Measurements from ENCODE around the gene LCLAT1. TPM values are rescaled to one million over a fixed set of nuclear protein-coding genes. Genes with fewer than 3 reads are reported as not detected.

The LCLAT1 gene
- total RNA-seq, 4 donors from 2014 or later, result 24.9 to 62.9 (median 36.3) TPM

GRCh38 chr2:30625701-30626100 lies 178.7 kb downstream of the LCLAT1 start:
- intact Hi-C loops (cut with DNase I), result no loop called here
- Histone ChIP-seq H3K4me3 (no peak overlapping the region), H3K9me3 (no peaks in the 10 kb centered on the region), H3K27ac (replicated peaks in 1 of 4) (no peak overlapping the region), H3K27me3 (no peaks in the 10 kb centered on the region), H3K4me1 (no peaks in the 10 kb centered on the region), H3K36me3 (peaks cover 0 to 4% (median 0%) of the 10 kb centered on the region in 4 donors)
- WGBS, result 93% methylated on average over 3 of the region's 3 CpGs
- no peak for TF ChIP-seq POLR2A (IDR thresholded peaks at IDR 0.05; ENCODE audit: low read depth)
- no peak for TF ChIP-seq POLR2AphosphoS5 (IDR thresholded peaks at IDR 0.05)
- no peak for TF ChIP-seq CTCF (IDR thresholded peaks at IDR 0.05)
- no peak for TF ChIP-seq EP300 (IDR thresholded peaks at IDR 0.05)
- DNase-seq (ENCODE audit: extremely low spot score), result no peak

GRCh38 chr2:30626397-30626796 lies 179.4 kb downstream of the LCLAT1 start:
- WGBS, result 95% methylated on average over 2 of the region's 2 CpGs
- H3K36me3 ChIP-seq, result peaks cover 0 to 4% (median 0%) of the 10 kb centered on the region in 4 donors
- no peak for DNase-seq (ENCODE audit: extremely low spot score)
- no peaks in the 10 kb centered on the region for H3K4me1 ChIP-seq
- intact Hi-C loops (cut with DNase I), result no loop called here
- no peaks in the 10 kb centered on the region for H3K27me3 ChIP-seq
- H3K27ac ChIP-seq (replicated peaks in 1 of 4), result no peak overlapping the region
- TF ChIP-seq EP300 (IDR thresholded peaks at IDR 0.05) (no peak), CTCF (IDR thresholded peaks at IDR 0.05) (no peak), POLR2A (IDR thresholded peaks at IDR 0.05; ENCODE audit: low read depth) (no peak), POLR2AphosphoS5 (IDR thresholded peaks at IDR 0.05) (no peak)
- no peak overlapping the region for H3K4me3 ChIP-seq
- H3K9me3 ChIP-seq, result no peaks in the 10 kb centered on the region

GRCh38 chr2:30627151-30627550 lies 180.1 kb downstream of the LCLAT1 start:
- TF ChIP-seq POLR2A (IDR thresholded peaks at IDR 0.05; ENCODE audit: low read depth) (no peak), POLR2AphosphoS5 (IDR thresholded peaks at IDR 0.05) (no peak), EP300 (IDR thresholded peaks at IDR 0.05) (no peak), CTCF (IDR thresholded peaks at IDR 0.05) (no peak)
- DNase-seq (ENCODE audit: extremely low spot score), result no peak
- Histone ChIP-seq H3K4me3 (no peak overlapping the region), H3K27ac (replicated peaks in 1 of 4) (no peak overlapping the region), H3K9me3 (no peaks in the 10 kb centered on the region), H3K36me3 (no peaks in the 10 kb centered on the region), H3K4me1 (no peaks in the 10 kb centered on the region), H3K27me3 (no peaks in the 10 kb centered on the region)
- intact Hi-C loops (cut with DNase I), result no loop called here
- WGBS, result 99% methylated on average over 8 of the region's 8 CpGs

GRCh38 chr2:30628341-30628740 lies 181.3 kb downstream of the LCLAT1 start:
- no peaks in the 10 kb centered on the region for H3K9me3 ChIP-seq
- H3K4me1 ChIP-seq, result no peaks in the 10 kb centered on the region
- TF ChIP-seq POLR2A (IDR thresholded peaks at IDR 0.05; ENCODE audit: low read depth) (no peak), POLR2AphosphoS5 (IDR thresholded peaks at IDR 0.05) (no peak), EP300 (IDR thresholded peaks at IDR 0.05) (no peak), CTCF (IDR thresholded peaks at IDR 0.05) (no peak)
- H3K36me3 ChIP-seq, result no peaks in the 10 kb centered on the region
- H3K27me3 ChIP-seq, result no peaks in the 10 kb centered on the region
- intact Hi-C loops (cut with DNase I), result no loop called here
- H3K4me3 ChIP-seq, result no peak overlapping the region
- WGBS, result 94% methylated on average over 2 of the region's 2 CpGs
- no peak overlapping the region for H3K27ac ChIP-seq (replicated peaks in 1 of 4)
- no peak for DNase-seq (ENCODE audit: extremely low spot score)

- H3K36me3 ChIP-seq, result no peaks in the 10 kb centered on the region
- H3K4me1 ChIP-seq, result no peaks in the 10 kb centered on the region
- no peak overlapping the region for H3K27ac ChIP-seq (replicated peaks in 1 of 4)
- no peak overlapping the region for H3K4me3 ChIP-seq
- 100% methylated on average over 6 of the region's 6 CpGs for WGBS
- no peak for DNase-seq (ENCODE audit: extremely low spot score)
- H3K9me3 ChIP-seq, result no peaks in the 10 kb centered on the region
- no peaks in the 10 kb centered on the region for H3K27me3 ChIP-seq
- intact Hi-C loops (cut with DNase I), result no loop called here
- TF ChIP-seq CTCF (IDR thresholded peaks at IDR 0.05) (no peak), EP300 (IDR thresholded peaks at IDR 0.05) (no peak)
These were observed 182.8 kb downstream of the LCLAT1 start for GRCh38 chr2:30629866-30630265.
